HEK293 (cell line): ENCODE measurements around the gene RIC8B.

Experiments
- CTCF ChIP-seq: fragments of 450-650 bp; formaldehyde crosslinking; IDR thresholded peaks from 2 replicates; pipeline ENCODE4 v1.5.1; 2016; ENCODE audit warnings: missing biosample characterization, missing genetic modification characterization
- KLF16 ChIP-seq: fragments of 450-650 bp; formaldehyde crosslinking; IDR thresholded peaks from 2 replicates; pipeline ENCODE4 v1.5.1; 2017; ENCODE audit warnings: missing biosample characterization, missing genetic modification characterization
- KLF8 ChIP-seq: fragments of 450-650 bp; formaldehyde crosslinking; IDR thresholded peaks from 2 replicates; pipeline ENCODE4 v1.5.1; 2016; ENCODE audit warnings: missing biosample characterization, missing genetic modification characterization
- TCF7L2 ChIP-seq: IDR thresholded peaks from 2 replicates; pipeline ENCODE4 v1.6.1; 2011; ENCODE audit warnings: low read depth, mild to moderate bottlenecking, inconsistent platforms, low read length, moderate library complexity, borderline replicate concordance
- TRIM28 ChIP-seq: IDR thresholded peaks from 2 replicates; pipeline ENCODE4 v1.6.1; 2011; ENCODE audit warnings: low read length, control low read depth, borderline replicate concordance
- ZBTB17 ChIP-seq: fragments of 450-650 bp; formaldehyde crosslinking; IDR thresholded peaks from 2 replicates; pipeline ENCODE4 v1.5.1; 2016; ENCODE audit warnings: missing biosample characterization, missing genetic modification characterization
- ZBTB21 ChIP-seq: fragments of 450-650 bp; formaldehyde crosslinking; IDR thresholded peaks from 2 replicates; pipeline ENCODE4 v1.5.1; 2017; ENCODE audit warnings: missing biosample characterization, missing genetic modification characterization
- ZFP41 ChIP-seq: fragments of 450-650 bp; formaldehyde crosslinking; IDR thresholded peaks from 2 replicates; pipeline ENCODE4 v1.5.1; 2016; ENCODE audit warnings: missing biosample characterization, missing genetic modification characterization, borderline replicate concordance
- ZNF121 ChIP-seq: fragments of 450-650 bp; formaldehyde crosslinking; IDR thresholded peaks from 2 replicates; pipeline ENCODE4 v1.5.1; 2016; ENCODE audit warnings: missing biosample characterization, missing genetic modification characterization
- ZNF624 ChIP-seq: fragments of 450-650 bp; formaldehyde crosslinking; IDR thresholded peaks from 2 replicates; pipeline ENCODE4 v1.5.1; 2017; ENCODE audit warnings: missing biosample characterization, missing genetic modification characterization
- TF ChIP-seq, protein P1 (sequence below): fragments of 450-650 bp; formaldehyde crosslinking; IDR thresholded peaks from 2 replicates; pipeline ENCODE4 v1.5.1; 2016; ENCODE audit warnings: missing biosample characterization, missing genetic modification characterization
- TF ChIP-seq, protein P2 (sequence below): fragments of 450-650 bp; formaldehyde crosslinking; IDR thresholded peaks from 2 replicates; pipeline ENCODE4 v1.5.1; 2017; ENCODE audit warnings: missing biosample characterization, mild to moderate bottlenecking, missing genetic modification characterization, moderate library complexity

- TF ChIP-seq ZNF624 (no peak), CTCF (tag by site-specific recombination) (no peak), KLF16 (tag by site-specific recombination) (no peak), ZFP41 (no peak), KLF8 (tag by site-specific recombination) (no peak), ZNF121 (tag by site-specific recombination) (no peak), ZBTB21 (tag by site-specific recombination) (no peak), TRIM28 (no peak), ZBTB17 (tag by site-specific recombination) (no peak), TCF7L2 (no peak)
- TF ChIP-seq, protein P1, sequence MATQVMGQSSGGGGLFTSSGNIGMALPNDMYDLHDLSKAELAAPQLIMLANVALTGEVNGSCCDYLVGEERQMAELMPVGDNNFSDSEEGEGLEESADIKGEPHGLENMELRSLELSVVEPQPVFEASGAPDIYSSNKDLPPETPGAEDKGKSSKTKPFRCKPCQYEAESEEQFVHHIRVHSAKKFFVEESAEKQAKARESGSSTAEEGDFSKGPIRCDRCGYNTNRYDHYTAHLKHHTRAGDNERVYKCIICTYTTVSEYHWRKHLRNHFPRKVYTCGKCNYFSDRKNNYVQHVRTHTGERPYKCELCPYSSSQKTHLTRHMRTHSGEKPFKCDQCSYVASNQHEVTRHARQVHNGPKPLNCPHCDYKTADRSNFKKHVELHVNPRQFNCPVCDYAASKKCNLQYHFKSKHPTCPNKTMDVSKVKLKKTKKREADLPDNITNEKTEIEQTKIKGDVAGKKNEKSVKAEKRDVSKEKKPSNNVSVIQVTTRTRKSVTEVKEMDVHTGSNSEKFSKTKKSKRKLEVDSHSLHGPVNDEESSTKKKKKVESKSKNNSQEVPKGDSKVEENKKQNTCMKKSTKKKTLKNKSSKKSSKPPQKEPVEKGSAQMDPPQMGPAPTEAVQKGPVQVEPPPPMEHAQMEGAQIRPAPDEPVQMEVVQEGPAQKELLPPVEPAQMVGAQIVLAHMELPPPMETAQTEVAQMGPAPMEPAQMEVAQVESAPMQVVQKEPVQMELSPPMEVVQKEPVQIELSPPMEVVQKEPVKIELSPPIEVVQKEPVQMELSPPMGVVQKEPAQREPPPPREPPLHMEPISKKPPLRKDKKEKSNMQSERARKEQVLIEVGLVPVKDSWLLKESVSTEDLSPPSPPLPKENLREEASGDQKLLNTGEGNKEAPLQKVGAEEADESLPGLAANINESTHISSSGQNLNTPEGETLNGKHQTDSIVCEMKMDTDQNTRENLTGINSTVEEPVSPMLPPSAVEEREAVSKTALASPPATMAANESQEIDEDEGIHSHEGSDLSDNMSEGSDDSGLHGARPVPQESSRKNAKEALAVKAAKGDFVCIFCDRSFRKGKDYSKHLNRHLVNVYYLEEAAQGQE (tag by site-specific recombination): no peak
- TF ChIP-seq, protein P2, sequence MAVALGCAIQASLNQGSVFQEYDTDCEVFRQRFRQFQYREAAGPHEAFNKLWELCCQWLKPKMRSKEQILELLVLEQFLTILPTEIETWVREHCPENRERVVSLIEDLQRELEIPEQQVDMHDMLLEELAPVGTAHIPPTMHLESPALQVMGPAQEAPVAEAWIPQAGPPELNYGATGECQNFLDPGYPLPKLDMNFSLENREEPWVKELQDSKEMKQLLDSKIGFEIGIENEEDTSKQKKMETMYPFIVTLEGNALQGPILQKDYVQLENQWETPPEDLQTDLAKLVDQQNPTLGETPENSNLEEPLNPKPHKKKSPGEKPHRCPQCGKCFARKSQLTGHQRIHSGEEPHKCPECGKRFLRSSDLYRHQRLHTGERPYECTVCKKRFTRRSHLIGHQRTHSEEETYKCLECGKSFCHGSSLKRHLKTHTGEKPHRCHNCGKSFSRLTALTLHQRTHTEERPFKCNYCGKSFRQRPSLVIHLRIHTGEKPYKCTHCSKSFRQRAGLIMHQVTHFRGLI (tag by site-specific recombination): no peak
Observed at GRCh38 chr12:106901276-106901675, 126.8 kb downstream of the RIC8B start.
